Colonic mucosa (tissue), 4 donors: ENCODE data around the gene CENPL. TPM values are rescaled to one million over a fixed set of nuclear protein-coding genes. Genes with fewer than 3 reads are reported as not detected.
"Not testable (repeated sequence)": the region's sequence is repeated elsewhere in the genome, so short reads cannot be mapped to it uniquely, and the experiment has no call there.

Experiments used
- DNase-seq: peaks from one replicate; pipeline ENCODE4 v3.0.0-alpha.2; 2020
- H3K27ac ChIP-seq: fragments of 200-600 bp; one replicate; pipeline ENCODE4 v1.8.0; 2021
- H3K27me3 ChIP-seq: fragments of 200-600 bp; one replicate; pipeline ENCODE4 v1.8.0; 2021
- H3K36me3 ChIP-seq: fragments of 200-600 bp; one replicate; pipeline ENCODE4 v1.8.0; 2021
- H3K4me1 ChIP-seq: fragments of 200-600 bp; one replicate; pipeline ENCODE4 v1.8.0; 2021; ENCODE audit warnings: mild to moderate bottlenecking
- H3K4me3 ChIP-seq: fragments of 200-600 bp; one replicate; pipeline ENCODE4 v1.8.0; 2021
- H3K9ac ChIP-seq, 2 donors: one replicate each; pipeline ENCODE4 v1.7.0; 2013; ENCODE audit warnings: control low read depth in 2 of 2, low read depth in 2 of 2, low read length in 2 of 2
- H3K9me3 ChIP-seq: fragments of 200-600 bp; one replicate; pipeline ENCODE4 v1.8.0; 2021
- intact Hi-C: fragments of 100-400 bp; cut with DNase I; formaldehyde crosslinking; loops from one replicate; pipeline ENCODE4 v1.14.1; 2022
- total RNA-seq, 2 donors: library from RNA; stranded (reverse); fragmentation: NEBNext Ultra II Directional in 1 of 2; extraction: Animal tissue kit (Norgen Biotek cat#: 25700) in 1 of 2; gene quantifications; one replicate each; pipeline ENCODE4 v1.2.1, GENCODE V29; 2021
- TF ChIP-seq, protein P1 (sequence below): fragments of 200-600 bp; IDR thresholded peaks from one replicate; pipeline ENCODE4 v1.8.0; 2022; ENCODE audit warnings: antibody characterized with exemption, mild to moderate bottlenecking
- donor health status: healthy.
- donor health status: DM: no; HTN: no; CAD: no.
- donor health status: DM: no; HTN: no; CAD: no.

Gene CENPL
- total RNA-seq, 2 donors from 2014 or later: 5.7 to 13.6 TPM

GRCh38 chr1:173861731-173862145 lies 37.1 kb upstream of the CENPL start:
- DNase-seq: no peak
- TF ChIP-seq, protein P1, sequence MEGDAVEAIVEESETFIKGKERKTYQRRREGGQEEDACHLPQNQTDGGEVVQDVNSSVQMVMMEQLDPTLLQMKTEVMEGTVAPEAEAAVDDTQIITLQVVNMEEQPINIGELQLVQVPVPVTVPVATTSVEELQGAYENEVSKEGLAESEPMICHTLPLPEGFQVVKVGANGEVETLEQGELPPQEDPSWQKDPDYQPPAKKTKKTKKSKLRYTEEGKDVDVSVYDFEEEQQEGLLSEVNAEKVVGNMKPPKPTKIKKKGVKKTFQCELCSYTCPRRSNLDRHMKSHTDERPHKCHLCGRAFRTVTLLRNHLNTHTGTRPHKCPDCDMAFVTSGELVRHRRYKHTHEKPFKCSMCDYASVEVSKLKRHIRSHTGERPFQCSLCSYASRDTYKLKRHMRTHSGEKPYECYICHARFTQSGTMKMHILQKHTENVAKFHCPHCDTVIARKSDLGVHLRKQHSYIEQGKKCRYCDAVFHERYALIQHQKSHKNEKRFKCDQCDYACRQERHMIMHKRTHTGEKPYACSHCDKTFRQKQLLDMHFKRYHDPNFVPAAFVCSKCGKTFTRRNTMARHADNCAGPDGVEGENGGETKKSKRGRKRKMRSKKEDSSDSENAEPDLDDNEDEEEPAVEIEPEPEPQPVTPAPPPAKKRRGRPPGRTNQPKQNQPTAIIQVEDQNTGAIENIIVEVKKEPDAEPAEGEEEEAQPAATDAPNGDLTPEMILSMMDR: no peak
- Histone ChIP-seq H3K4me3 (no peak overlapping the region), H3K9me3 (no peaks in the 10 kb centered on the region), H3K36me3 (peaks cover 6% of the 10 kb centered on the region), H3K27me3 (no peaks in the 10 kb centered on the region), H3K9ac (no peak overlapping the region), H3K27ac (no peak overlapping the region), H3K4me1 (peaks cover 5% of the 10 kb centered on the region)
- intact Hi-C loops: no loop called here

- no peaks in the 10 kb centered on the region for H3K9me3 ChIP-seq
- no peaks in the 10 kb centered on the region for H3K27me3 ChIP-seq
- no peak overlapping the region for H3K9ac ChIP-seq
- no peak overlapping the region for H3K4me3 ChIP-seq
- intact Hi-C loops: no loop called here
- no peak for DNase-seq
- TF ChIP-seq, protein P1: no peak
- H3K4me1 ChIP-seq: peaks cover 1% of the 10 kb centered on the region
- peaks cover 6% of the 10 kb centered on the region for H3K36me3 ChIP-seq
- H3K27ac ChIP-seq: no peak overlapping the region
Measured at GRCh38 chr1:173860065-173860464, 35.4 kb upstream of the CENPL start.

- DNase-seq, H3K9me3 ChIP-seq, H3K9ac ChIP-seq, H3K36me3 ChIP-seq, H3K27me3 ChIP-seq, intact Hi-C loops, H3K4me1 ChIP-seq, H3K27ac ChIP-seq, H3K4me3 ChIP-seq: not testable (repeated sequence)
Measured at GRCh38 chr1:173859547-173859946, 34.9 kb upstream of the CENPL start.

GRCh38 chr1:173857363-173857917 lies 32.8 kb upstream of the CENPL start:
- TF ChIP-seq, protein P1: no peak
- Histone ChIP-seq H3K4me1 (no peaks in the 10 kb centered on the region), H3K9me3 (no peaks in the 10 kb centered on the region), H3K36me3 (peaks cover 7% of the 10 kb centered on the region), H3K9ac (no peak overlapping the region), H3K27ac (no peak overlapping the region), H3K27me3 (no peaks in the 10 kb centered on the region), H3K4me3 (no peak overlapping the region)
- DNase-seq: no peak
- intact Hi-C loops: no loop called here

- intact Hi-C loops: no loop called here
- Histone ChIP-seq H3K27ac (no peak overlapping the region), H3K4me3 (no peak overlapping the region), H3K4me1 (no peaks in the 10 kb centered on the region), H3K9ac (no peak overlapping the region), H3K36me3 (peaks cover 7% of the 10 kb centered on the region), H3K9me3 (no peaks in the 10 kb centered on the region), H3K27me3 (no peaks in the 10 kb centered on the region)
- DNase-seq: no peak
- TF ChIP-seq, protein P1: no peak
Measured at GRCh38 chr1:173856903-173857302, 32.2 kb upstream of the CENPL start.

DNA sequence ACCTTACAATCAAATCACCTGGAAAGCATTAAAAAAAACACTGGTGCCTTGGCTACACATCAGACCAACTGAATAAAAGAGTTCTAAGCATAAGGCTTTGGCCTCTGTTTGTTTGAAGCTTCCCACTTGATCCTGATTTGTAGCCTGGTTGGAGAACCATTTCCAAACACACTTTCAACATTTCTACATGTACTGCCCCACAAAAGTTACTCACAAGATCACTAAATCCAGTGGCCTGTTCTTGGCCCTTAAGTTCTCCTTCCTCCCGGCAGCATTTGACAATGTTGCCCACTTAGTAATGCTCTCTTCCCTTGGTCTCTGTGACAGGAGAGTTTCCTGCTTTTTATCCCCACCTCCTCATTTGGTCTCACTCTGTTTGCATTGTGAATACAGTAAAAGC lies 31.3 kb upstream of the CENPL start:
- TF ChIP-seq, protein P1: no peak
- Histone ChIP-seq H3K27ac (no peak overlapping the region), H3K9me3 (no peaks in the 10 kb centered on the region), H3K27me3 (no peaks in the 10 kb centered on the region), H3K4me1 (no peaks in the 10 kb centered on the region), H3K36me3 (peaks cover 7% of the 10 kb centered on the region), H3K9ac (no peak overlapping the region), H3K4me3 (no peak overlapping the region)
- intact Hi-C loops: no loop called here
- no peak for DNase-seq
